ENCODE measurements around the gene PPP1R3A.
"Not testable (repeated sequence)": the region's sequence is repeated elsewhere in the genome, so short reads cannot be mapped to it uniquely, and the experiment has no call there.

Gene PPP1R3A

GRCh38 chr7:113918946-113919345 lies at the start of gene PPP1R3A:
Gene PPP1R3A (minus strand): TSS chr7:113919009. CDS start chr7:113918996, 13 bp downstream.
- DNase-seq (ENCODE audit: low read depth in 2 of 2), result no peak

- no peak for DNase-seq (ENCODE audit: low read depth in 2 of 2)
These were observed 44.5 kb upstream of the PPP1R3A start for GRCh38 chr7:113963356-113963755.

GRCh38 chr7:113959910-113960309 lies 41.1 kb upstream of the PPP1R3A start:
- no peak for DNase-seq (ENCODE audit: low read depth in 2 of 2)

GRCh38 chr7:113955157-113955556 lies 36.3 kb upstream of the PPP1R3A start:
- DNase-seq (ENCODE audit: low read depth in 2 of 2), result no peak

- no peak for DNase-seq (ENCODE audit: low read depth in 2 of 2)
These were observed 34.7 kb upstream of the PPP1R3A start for GRCh38 chr7:113953553-113953952.

GRCh38 chr7:113945018-113945938 lies 26.5 kb upstream of the PPP1R3A start:
- no peak for DNase-seq (ENCODE audit: low read depth in 2 of 2)

- no peak for DNase-seq (ENCODE audit: low read depth in 2 of 2)
These were observed 18.2 kb upstream of the PPP1R3A start for GRCh38 chr7:113936982-113937381.

GRCh38 chr7:113936535-113936934 lies 17.7 kb upstream of the PPP1R3A start:
- no peak for DNase-seq (ENCODE audit: low read depth in 2 of 2)

- not testable (repeated sequence) for DNase-seq (ENCODE audit: low read depth in 2 of 2)
These were observed 10.6 kb upstream of the PPP1R3A start for GRCh38 chr7:113929389-113929788.

GRCh38 chr7:113928112-113928511 lies 9.3 kb upstream of the PPP1R3A start:
- no peak for DNase-seq (ENCODE audit: low read depth in 2 of 2)

- DNase-seq (ENCODE audit: low read depth in 2 of 2), result no peak
These were observed 3.2 kb upstream of the PPP1R3A start for GRCh38 chr7:113922049-113922448.

GRCh38 chr7:113921363-113921762 lies 2.6 kb upstream of the PPP1R3A start:
- no peak for DNase-seq (ENCODE audit: low read depth in 2 of 2)

GRCh38 chr7:113917840-113918239 lies 969 bp downstream of the PPP1R3A start:
- DNase-seq (ENCODE audit: low read depth in 2 of 2), result no peak

- DNase-seq (ENCODE audit: low read depth in 2 of 2), result no peak
These were observed 2.9 kb downstream of the PPP1R3A start for GRCh38 chr7:113915956-113916355.

- DNase-seq (ENCODE audit: low read depth in 2 of 2), result no peak
These were observed 5.9 kb downstream of the PPP1R3A start for GRCh38 chr7:113912876-113913275.

- no peak for DNase-seq (ENCODE audit: low read depth in 2 of 2)
These were observed 11.2 kb downstream of the PPP1R3A start for GRCh38 chr7:113907617-113908016.

- no peak for DNase-seq (ENCODE audit: low read depth in 2 of 2)
These were observed 14.3 kb downstream of the PPP1R3A start for GRCh38 chr7:113904521-113904920.

GRCh38 chr7:113892818-113893217 lies 26.0 kb downstream of the PPP1R3A start:
- no peak for DNase-seq (ENCODE audit: low read depth in 2 of 2)

- no peak for DNase-seq (ENCODE audit: low read depth in 2 of 2)
These were observed 27.0 kb downstream of the PPP1R3A start for GRCh38 chr7:113891828-113892227.

GRCh38 chr7:113891031-113891350 lies 27.8 kb downstream of the PPP1R3A start:
- no peak for DNase-seq (ENCODE audit: low read depth in 2 of 2)

- no peak for DNase-seq (ENCODE audit: low read depth in 2 of 2)
These were observed 28.3 kb downstream of the PPP1R3A start for GRCh38 chr7:113890331-113891030.

GRCh38 chr7:113883096-113883495 lies 35.7 kb downstream of the PPP1R3A start:
- DNase-seq (ENCODE audit: low read depth in 2 of 2), result no peak

- no peak for DNase-seq (ENCODE audit: low read depth in 2 of 2)
These were observed 38.2 kb downstream of the PPP1R3A start for GRCh38 chr7:113880559-113880958.
